Activated effector memory CD4-positive, alpha-beta T cell treated with Interleukin-2 at 50 U/mL for 16 hours (primary cell): ENCODE results near the gene NKD1.

Experiments
- DNase-seq: peaks from one replicate; pipeline ENCODE4 v3.0.0-alpha.2; 2020

The NKD1 gene

DNA sequence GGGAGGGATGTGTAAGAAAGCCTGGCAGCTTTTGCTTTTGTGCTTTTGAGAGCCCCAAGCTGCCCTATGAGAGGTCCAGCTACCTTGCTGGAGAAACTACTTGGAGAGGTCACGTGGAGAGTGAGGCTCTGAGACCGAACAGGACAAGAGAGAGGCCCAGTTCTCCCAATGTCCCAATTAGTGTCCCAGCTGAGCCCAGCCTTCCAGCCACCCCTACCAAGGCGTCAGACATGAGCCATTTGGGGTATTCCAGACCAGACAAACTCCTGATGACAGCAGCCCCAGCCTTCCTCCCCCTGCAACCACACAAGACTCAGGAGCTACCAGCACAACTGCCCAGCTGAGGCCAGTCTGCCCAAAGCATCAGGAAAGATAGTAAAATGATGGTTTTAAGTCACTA, 35.0 kb downstream of the NKD1 start:
- DNase-seq: no peak

DNA sequence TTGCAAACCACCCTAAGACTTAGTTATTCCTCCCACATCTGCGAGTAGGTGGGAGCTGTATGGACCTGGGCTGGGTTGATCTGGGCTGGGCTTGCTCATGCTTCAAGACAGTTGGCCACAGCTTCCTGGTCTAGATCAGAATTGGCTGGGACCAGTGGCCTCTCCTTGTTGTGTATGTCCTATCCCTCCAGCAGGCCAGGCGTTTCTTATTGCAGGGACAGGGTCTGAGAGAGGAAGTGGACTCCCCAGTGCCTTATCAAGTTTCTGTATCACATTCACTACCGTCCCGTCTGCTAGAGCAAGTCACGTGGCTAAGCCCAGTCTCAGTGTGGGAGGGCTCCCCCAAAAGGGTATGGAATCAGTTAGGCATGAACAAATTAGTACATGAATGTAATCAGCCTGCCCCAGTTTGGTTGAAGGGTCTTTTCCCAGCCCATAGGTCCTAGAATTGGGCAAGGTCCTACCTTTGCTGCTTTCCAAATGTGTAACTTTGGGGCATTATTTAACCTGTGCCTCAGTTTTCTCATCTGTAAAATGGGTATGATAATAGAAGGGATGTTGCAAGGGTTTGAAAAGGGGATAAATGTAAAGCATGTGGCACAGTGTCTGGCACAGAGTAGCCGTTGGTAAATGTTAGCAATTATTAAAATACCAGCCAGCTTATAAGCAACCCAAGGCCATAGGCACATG, 36.0 kb downstream of the NKD1 start:
- no peak for DNase-seq

- no peak for DNase-seq
Measured at GRCh38 chr16:50585331-50585776, 37.2 kb downstream of the NKD1 start.

GRCh38 chr16:50587543-50587942, 39.3 kb downstream of the NKD1 start:
- DNase-seq: no peak

GRCh38 chr16:50588276-50588675, 40.1 kb downstream of the NKD1 start:
- DNase-seq: no peak

DNA sequence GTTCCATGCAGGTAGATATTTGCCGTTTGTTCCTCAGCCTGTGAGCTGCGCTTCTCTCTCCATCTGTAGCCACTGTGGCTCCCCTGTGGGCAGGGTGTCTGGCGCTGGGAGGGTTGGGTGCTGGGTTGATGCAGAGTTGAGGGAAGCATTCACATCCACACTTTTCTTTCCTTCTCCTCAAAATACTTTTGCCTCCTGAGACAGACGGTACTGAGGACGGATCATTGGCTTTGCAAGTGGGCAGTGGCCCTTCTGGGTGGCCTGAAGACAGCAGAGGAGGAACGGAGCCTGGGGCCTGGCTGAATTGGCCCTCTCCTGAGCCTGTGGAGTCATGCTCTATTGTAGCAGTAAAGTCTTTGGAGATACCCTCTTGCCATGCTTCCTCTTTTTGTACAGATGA, 43.0 kb downstream of the NKD1 start:
- DNase-seq: no peak

DNA sequence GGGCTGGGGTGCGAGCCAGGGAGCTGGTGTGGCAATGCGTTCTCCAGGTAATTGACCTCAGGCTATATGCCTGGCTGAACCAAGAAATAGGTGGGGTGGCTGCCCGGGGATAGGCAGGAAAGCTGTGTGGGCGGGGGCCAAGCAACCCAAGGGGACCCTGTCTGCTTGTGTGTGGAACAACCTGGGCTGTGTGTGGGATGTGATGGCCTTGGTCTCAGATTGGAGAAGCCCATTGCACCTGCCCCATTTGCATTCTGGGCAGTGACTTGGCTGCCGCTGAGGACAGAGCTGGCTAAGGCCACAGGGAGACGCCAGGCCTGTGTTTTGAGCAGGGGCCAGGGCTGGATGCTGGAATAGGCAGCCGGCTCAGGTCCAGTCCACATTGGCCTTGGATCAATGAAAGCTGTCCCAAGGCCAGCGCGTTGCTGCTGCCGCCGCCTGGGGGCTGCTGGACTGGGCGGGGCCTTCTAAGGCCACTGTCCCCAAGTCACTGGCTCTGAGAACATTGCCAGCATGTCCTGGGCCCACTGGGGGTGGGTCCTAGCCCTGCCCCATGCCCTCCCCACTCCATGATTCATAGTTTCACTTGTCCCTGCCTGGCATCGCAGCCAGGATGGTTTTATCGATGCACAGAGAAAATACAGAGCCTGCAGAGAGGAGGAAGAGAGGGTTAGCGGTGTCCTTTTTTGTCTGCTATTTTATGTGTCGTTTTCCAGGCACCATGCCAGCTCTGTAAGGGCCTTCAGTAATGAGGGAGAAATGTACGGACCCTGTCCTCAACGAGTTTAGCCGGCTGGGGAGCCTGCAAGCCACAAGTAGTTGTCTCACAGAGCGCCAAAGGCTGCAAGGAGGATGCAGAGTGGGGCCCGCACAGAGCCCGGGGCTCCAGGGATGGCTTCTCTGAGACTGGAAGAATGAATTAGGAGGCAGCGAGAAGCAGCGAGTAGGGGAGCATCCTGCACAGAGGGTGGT, 43.9 kb downstream of the NKD1 start:
- no peak for DNase-seq

- no peak for DNase-seq
Measured at GRCh38 chr16:50592996-50593395, 44.8 kb downstream of the NKD1 start.

GRCh38 chr16:50593410-50594150, 45.4 kb downstream of the NKD1 start:
- no peak for DNase-seq

DNA sequence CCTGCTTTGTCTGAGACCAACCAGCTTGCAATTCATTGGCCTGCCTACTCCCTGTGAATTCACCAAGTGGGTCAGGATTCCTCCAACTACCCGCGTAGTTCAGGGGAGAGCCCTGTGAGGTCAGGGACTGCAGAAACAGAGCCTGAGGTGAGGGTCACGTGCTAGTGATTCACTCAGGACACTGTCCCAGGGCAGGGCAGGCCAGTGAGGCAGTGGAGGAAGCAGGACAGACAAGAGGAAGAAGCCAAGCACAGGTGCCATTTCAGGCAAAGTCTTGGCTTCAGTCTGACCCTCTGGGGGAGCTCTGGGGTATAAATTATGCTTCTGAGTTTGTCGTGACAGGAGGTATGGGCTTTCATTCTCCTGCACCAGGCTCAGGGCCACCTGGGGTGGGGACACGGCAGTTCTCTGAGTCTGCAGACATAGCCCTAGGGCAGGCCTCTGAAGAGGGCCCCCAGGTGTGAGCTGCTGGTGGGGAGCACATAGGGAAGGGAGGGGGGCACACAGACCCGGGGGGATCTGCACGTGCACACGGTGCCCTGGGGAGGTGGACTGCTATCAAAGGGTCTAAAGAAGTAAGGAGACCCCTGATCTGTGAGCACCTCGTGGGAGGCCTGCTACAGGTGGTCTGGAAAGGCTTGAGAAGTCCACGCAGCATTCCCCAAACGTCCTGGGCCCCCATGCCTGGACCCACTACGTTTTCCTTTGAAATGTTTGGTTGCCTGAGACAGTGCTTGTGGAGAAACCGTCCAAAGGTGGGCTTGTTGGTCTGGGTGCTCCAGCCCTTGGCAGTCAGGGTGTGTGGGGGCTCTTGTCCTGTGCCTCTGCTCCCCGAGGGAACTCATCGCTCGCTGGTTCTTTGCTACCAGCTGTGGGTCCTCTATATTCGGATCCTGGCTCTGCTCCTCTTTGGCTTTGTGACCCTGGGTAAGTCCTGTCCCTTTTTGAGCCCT, 46.4 kb downstream of the NKD1 start:
- no peak for DNase-seq

GRCh38 chr16:50595859-50596258, 47.7 kb downstream of the NKD1 start:
- DNase-seq: no peak

DNA sequence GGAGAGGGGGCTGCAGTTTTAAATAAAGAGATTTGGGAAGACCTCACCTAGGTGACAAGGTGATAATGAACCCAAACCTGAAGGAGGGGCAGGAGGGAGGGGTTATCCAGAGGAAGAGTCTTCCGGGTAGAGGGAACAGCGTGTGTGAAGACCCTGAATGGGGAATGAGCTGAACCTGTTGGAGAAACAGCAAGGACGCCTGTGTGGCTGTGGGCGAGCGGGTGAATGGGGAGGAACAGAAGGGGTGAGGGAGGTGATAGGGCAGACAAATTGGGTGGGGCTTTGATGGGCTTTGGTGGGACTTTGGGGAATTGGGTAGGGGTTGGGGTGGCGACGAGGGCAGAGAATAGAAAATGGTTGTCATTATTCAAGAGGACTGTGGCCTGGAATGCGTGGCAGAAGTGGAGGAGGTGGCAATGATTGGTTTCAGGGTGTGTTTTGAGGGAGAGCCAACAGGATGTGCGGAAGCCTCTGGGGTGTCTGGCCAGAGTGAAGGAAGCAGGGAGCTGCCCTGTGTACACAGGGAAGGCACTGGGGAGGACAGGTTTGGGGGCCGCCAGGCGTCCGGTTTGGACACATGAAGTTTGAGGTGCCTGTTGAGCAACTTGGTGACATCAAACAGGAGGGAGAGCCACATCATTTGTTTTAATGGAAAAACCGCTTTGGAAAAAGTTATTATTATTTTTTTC, 48.7 kb downstream of the NKD1 start:
- DNase-seq: no peak

DNA sequence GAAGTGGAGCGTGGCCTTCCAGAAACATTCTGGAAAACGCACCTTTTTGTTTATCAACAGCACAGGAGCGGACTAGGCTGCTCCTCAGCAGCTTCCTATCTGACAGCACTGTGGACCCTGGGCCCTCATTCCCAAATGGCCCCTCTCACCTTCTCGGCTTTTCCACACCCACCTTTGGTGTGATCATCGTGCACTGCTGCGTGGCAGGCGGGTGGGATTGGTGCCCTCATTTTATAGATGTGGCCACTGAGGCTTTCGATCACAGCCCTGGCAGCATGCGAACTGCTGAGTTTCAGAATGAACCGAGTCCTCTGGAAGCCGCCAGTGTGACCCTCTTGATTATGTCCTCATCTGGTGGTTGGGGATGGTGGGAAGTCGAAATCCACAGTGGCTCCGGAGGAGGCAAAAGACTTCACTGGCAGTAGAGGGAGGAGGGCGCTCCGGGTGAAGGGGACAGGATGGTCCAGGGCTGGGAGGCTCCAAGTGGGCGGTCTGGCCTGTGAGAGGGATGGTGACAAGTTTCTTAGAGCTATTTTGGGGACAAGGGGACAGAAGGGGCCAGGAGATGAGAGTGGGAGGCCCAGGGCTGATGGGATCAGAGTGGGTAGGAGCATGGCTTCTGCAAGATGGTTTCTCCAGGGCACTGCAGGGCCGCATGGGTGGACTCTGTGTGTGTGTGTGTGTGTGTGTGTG, 49.5 kb downstream of the NKD1 start:
- no peak for DNase-seq

DNA sequence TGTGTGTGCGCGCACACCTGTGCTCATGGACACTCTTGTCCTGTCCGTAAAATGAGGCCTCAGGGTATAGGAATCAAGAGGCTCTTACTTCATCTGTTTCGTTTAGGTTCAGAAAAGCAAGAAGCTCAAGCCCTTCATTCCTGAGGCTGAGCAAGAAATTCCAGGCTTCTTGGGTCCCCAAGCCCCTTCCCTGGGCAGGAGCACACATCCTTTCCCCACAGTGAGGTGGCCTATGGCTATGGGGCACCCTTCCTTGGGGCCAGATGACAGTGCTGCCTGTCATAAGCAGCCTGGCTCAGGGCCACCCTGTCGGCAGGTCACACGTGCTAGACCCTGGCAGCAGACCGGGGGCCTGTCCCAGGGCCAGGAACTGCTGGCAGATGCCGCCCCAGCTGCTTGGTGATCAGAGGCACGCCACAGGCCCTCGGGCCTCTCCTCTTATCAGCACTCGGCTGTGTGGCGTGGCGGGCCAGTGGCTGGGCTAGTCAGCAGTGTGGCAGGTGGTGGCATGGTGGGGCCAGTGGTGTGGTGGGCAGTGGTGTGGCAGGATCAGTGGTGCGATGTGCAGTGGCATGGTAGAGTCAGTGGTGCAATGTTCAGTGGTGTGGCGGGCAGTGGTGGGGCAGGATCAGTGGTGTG, 50.2 kb downstream of the NKD1 start:
- no peak for DNase-seq

DNA sequence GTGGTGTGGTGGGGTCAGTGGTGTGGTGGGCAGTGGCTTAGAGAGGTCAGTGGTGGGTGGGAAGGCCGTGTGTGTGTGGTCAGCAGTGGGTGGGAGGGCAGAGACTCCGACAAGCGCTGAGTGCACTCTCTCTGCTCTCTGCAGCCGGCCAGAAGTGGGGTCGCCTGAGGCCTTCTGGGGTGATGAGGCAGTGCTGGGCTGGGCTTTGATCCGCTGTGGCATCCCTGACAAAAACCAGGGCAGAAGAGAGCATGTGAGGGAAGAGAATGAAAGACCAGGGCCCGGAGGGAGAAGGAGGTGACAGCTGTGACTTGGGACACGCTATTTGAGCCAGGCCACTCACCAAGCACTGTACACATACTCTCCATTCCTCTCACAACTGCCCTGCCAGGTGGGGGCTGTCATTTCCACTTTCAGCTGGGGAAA, 50.8 kb downstream of the NKD1 start:
- no peak for DNase-seq

- no peak for DNase-seq
Measured at GRCh38 chr16:50599494-50599893, 51.3 kb downstream of the NKD1 start.

GRCh38 chr16:50600582-50601283, 52.5 kb downstream of the NKD1 start:
- DNase-seq: no peak

DNA sequence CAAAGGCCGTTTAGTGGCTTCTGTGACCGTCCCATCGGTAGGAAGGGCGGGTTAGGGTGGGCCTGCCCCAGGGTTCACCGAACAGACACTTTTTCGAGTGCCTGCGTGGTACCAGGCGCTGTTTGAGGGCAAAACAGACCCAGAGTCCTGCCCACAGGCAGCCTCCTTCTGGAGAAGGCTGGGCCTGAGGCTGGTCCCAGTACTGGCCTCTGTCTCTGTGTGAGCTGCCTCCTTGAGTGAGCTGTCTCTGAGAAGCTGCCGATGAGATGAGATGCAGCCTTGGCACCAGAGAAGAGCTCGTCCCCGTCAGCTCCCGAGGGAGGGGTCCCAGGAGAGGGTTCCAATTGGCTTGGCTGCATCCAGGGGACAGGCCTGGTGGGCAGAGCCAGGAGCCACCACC, 53.1 kb downstream of the NKD1 start:
- DNase-seq: no peak

- no peak for DNase-seq
Measured at GRCh38 chr16:50602126-50602525, 53.9 kb downstream of the NKD1 start.
